NCI-H2081 treated with DMSO at 0.1 percent for 48 hours (cell line): ENCODE data around the gene PPP1R26.

Experiments
- DNase-seq: peaks from one replicate; lab custom pipeline; 2025; lab: John Stamatoyannopoulos, UW

Gene PPP1R26

GRCh38 chr9:135489188-135489906, 9.8 kb downstream of the PPP1R26 start:
- DNase-seq, result no peak

- no peak for DNase-seq
Measured at GRCh38 chr9:135490166-135490870, 10.7 kb downstream of the PPP1R26 start.

- no peak for DNase-seq
Measured at GRCh38 chr9:135490980-135491464, 11.4 kb downstream of the PPP1R26 start.

- DNase-seq, result no peak
Measured at GRCh38 chr9:135491764-135492163, 12.2 kb downstream of the PPP1R26 start.

- DNase-seq, result no peak
Measured at GRCh38 chr9:135492886-135493669, 13.5 kb downstream of the PPP1R26 start.

- DNase-seq, result no peak
Measured at GRCh38 chr9:135494791-135495559, 15.4 kb downstream of the PPP1R26 start.

- DNase-seq, result no peak
Measured at GRCh38 chr9:135498381-135499126, 19.0 kb downstream of the PPP1R26 start.

- DNase-seq, result no peak
Measured at GRCh38 chr9:135499326-135500070, 19.9 kb downstream of the PPP1R26 start.

- no peak for DNase-seq
Measured at GRCh38 chr9:135500071-135500524, 20.5 kb downstream of the PPP1R26 start.

GRCh38 chr9:135500525-135501260, 21.1 kb downstream of the PPP1R26 start, which contains the start of gene MRPS2:
Gene MRPS2 (plus strand): TSS chr9:135500682. CDS start chr9:135500711, 29 bp downstream.
- DNase-seq, result no peak

GRCh38 chr9:135501261-135502167, 21.9 kb downstream of the PPP1R26 start:
- no peak for DNase-seq

- no peak for DNase-seq
Measured at GRCh38 chr9:135502168-135502872, 22.7 kb downstream of the PPP1R26 start.

GRCh38 chr9:135502873-135503321, 23.3 kb downstream of the PPP1R26 start:
- no peak for DNase-seq

GRCh38 chr9:135503371-135504261, 24.0 kb downstream of the PPP1R26 start:
- DNase-seq, result no peak

- no peak for DNase-seq
Measured at GRCh38 chr9:135504262-135505243, 25.0 kb downstream of the PPP1R26 start.
